ENCODE data around the gene RNF215.

DNA sequence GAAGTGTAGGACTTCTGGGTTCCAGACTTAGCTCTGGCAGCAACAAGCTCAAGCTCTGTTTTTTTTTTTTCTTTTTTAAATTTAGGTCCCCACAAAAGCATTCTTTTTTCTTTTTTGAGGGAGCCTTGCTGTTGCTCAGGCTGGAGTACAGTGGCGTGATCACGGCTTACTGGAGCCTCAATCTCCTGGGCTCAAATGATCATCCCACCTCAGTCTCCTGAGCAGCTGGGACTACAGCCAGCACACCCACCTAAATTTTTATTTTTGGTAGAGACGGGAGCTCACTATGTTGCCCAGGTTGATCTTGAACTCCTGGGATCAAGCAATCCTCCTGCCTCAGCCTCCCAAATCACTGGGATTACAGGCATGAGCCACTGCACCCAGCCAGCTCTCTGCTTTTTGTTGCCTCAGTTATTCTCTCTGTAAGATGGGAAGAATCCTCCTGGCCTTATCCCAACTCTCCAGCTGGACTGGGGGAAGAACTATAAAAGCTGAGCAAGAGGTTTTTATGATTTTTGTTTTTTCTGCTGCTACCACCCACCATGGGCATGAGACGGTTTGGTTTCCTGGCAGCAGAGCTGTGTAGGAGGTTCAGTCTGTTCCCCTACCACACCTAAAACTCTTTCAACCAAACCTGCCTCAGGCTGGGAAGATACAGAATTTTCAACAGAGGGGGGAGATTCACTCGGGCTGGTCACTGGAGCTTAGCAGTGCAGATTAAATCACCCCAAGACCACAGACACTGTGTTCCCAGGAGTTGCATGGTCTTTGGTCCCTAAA is 26.7 kb upstream of the RNF215 start:
- TF ChIP-seq, protein P1, sequence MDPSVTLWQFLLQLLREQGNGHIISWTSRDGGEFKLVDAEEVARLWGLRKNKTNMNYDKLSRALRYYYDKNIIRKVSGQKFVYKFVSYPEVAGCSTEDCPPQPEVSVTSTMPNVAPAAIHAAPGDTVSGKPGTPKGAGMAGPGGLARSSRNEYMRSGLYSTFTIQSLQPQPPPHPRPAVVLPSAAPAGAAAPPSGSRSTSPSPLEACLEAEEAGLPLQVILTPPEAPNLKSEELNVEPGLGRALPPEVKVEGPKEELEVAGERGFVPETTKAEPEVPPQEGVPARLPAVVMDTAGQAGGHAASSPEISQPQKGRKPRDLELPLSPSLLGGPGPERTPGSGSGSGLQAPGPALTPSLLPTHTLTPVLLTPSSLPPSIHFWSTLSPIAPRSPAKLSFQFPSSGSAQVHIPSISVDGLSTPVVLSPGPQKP (IDR thresholded peaks at IDR 0.05; ENCODE audit: low read depth, low read length) = no peak
- TF ChIP-seq, protein P2, sequence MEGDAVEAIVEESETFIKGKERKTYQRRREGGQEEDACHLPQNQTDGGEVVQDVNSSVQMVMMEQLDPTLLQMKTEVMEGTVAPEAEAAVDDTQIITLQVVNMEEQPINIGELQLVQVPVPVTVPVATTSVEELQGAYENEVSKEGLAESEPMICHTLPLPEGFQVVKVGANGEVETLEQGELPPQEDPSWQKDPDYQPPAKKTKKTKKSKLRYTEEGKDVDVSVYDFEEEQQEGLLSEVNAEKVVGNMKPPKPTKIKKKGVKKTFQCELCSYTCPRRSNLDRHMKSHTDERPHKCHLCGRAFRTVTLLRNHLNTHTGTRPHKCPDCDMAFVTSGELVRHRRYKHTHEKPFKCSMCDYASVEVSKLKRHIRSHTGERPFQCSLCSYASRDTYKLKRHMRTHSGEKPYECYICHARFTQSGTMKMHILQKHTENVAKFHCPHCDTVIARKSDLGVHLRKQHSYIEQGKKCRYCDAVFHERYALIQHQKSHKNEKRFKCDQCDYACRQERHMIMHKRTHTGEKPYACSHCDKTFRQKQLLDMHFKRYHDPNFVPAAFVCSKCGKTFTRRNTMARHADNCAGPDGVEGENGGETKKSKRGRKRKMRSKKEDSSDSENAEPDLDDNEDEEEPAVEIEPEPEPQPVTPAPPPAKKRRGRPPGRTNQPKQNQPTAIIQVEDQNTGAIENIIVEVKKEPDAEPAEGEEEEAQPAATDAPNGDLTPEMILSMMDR (IDR thresholded peaks at IDR 0.05 in 2 of 3, conservative IDR thresholded peaks at IDR 0.05 in 1 of 3; ENCODE audit: control insufficient read depth in 2 of 3, extremely low read depth in 1 of 3, insufficient read depth in 1 of 3, low read depth in 3 of 3, low read length in 3 of 3) = no peak
- TF ChIP-seq RFX5 (IDR thresholded peaks at IDR 0.05; ENCODE audit: low read depth, low read length) = no peak
- TF ChIP-seq FOS (IDR thresholded peaks at IDR 0.05; ENCODE audit: borderline replicate concordance, extremely low read depth, insufficient read length) = no peak
- TF ChIP-seq TCF12 (IDR thresholded peaks at IDR 0.05; ENCODE audit: low read depth, low read length) = no peak
- TF ChIP-seq GABPA (IDR thresholded peaks at IDR 0.05; ENCODE audit: low read depth) = no peak
- no peak for TF ChIP-seq POLR2AphosphoS5 (IDR thresholded peaks at IDR 0.05; ENCODE audit: low read length)
- TF ChIP-seq DPF2 (IDR thresholded peaks at IDR 0.05) = no peak
- no peak for TF ChIP-seq MTA2 (IDR thresholded peaks at IDR 0.05; ENCODE audit: low read depth)
- no peak for TF ChIP-seq TAF1 (IDR thresholded peaks at IDR 0.05; ENCODE audit: borderline replicate concordance, low read depth, low read length)
- no peak for TF ChIP-seq KLF5 (IDR thresholded peaks at IDR 0.05; ENCODE audit: partially characterized antibody)
- TF ChIP-seq EP300 (IDR thresholded peaks at IDR 0.05; ENCODE audit: borderline replicate concordance in 1 of 2, control insufficient read depth in 1 of 2, low read depth in 2 of 2, low read length in 2 of 2) = no peak

Data from GM12878 (cell line).